ENCODE data around the gene LIMCH1. TPM values are rescaled to one million over a fixed set of nuclear protein-coding genes. Genes with fewer than 3 reads are reported as not detected.

Gene LIMCH1
- total and polyA plus RNA-seq, 8 donors: 4.7 to 37.1 (median 17.4) TPM

DNA sequence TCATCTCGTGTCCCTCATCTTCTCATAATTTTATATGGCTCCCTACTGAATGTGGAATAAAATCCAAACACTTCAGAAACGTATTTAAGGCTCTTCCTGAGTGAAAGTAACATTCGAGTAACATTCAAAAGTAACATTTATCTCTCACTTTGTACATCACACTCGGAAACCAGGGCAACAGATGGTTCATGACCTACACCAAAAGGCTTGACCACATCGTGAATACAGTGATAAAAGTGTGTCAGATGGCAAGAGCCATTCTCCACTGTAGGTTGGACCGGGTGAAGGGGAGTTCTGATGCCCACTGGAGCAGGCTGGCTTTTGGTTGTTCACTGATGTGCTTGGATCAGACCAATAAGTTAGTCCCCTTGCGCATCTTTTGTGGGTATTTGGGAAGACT lies 5.6 kb upstream of the LIMCH1 start:
- no peaks in the 10 kb centered on the region for H3K9me3 ChIP-seq
- H3K27me3 ChIP-seq: no peaks in the 10 kb centered on the region
- WGBS, 5 donors: 81 to 90% (median 83%) methylated on average over 7 of the region's 7 CpGs
- no peak for DNase-seq
- H3K27ac ChIP-seq: no peak overlapping the region
- TF ChIP-seq POLR2AphosphoS5 (IDR thresholded peaks at IDR 0.05): no peak
- no peaks in the 10 kb centered on the region for H3K36me3 ChIP-seq
- no peak overlapping the region for H3K4me3 ChIP-seq
- intact Hi-C loops (cut with DNase I; ENCODE audit: low total_unique reads): no loop called here
- peaks cover 0 to 14% (median 6%) of the 10 kb centered on the region in 4 donors for H3K4me1 ChIP-seq

DNA sequence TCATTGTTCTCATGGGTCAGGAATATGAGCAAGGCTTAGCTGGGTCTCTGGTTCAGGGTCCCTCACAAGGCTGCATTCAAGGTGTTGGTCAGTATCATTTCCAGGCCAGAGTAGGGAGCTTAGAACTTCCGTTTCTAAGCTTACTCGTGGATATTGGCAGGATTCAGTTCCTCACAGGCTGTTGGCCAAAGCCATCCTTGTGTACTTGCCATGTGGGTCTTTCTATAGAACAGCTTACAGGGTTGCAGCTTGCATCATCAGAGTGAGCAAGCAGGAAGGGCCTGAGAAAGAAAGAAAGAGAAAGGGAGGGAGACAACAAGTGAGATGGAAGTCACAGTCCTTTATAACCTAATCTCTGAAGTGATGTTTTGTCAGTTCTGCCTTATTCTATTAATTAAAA lies 5.1 kb upstream of the LIMCH1 start:
- Histone ChIP-seq H3K4me1 (peaks cover 0 to 14% (median 6%) of the 10 kb centered on the region in 4 donors), H3K9me3 (no peaks in the 10 kb centered on the region), H3K4me3 (no peak overlapping the region), H3K36me3 (no peaks in the 10 kb centered on the region), H3K27me3 (no peaks in the 10 kb centered on the region), H3K27ac (no peak overlapping the region)
- no peak for DNase-seq
- intact Hi-C loops (cut with DNase I; ENCODE audit: low total_unique reads): no loop called here
- no peak for TF ChIP-seq POLR2AphosphoS5 (IDR thresholded peaks at IDR 0.05)
- TF ChIP-seq, protein P1, sequence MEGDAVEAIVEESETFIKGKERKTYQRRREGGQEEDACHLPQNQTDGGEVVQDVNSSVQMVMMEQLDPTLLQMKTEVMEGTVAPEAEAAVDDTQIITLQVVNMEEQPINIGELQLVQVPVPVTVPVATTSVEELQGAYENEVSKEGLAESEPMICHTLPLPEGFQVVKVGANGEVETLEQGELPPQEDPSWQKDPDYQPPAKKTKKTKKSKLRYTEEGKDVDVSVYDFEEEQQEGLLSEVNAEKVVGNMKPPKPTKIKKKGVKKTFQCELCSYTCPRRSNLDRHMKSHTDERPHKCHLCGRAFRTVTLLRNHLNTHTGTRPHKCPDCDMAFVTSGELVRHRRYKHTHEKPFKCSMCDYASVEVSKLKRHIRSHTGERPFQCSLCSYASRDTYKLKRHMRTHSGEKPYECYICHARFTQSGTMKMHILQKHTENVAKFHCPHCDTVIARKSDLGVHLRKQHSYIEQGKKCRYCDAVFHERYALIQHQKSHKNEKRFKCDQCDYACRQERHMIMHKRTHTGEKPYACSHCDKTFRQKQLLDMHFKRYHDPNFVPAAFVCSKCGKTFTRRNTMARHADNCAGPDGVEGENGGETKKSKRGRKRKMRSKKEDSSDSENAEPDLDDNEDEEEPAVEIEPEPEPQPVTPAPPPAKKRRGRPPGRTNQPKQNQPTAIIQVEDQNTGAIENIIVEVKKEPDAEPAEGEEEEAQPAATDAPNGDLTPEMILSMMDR (IDR thresholded peaks at IDR 0.05): no peak
- TF ChIP-seq EP300 (IDR thresholded peaks at IDR 0.05): no peak
- TF ChIP-seq POLR2A (IDR thresholded peaks at IDR 0.05): no peak
- WGBS, 5 donors: 39 to 72% (median 46%) methylated on average over 2 of the region's 2 CpGs

GRCh38 chr4:41533680-41534079 lies 4.3 kb upstream of the LIMCH1 start:
- H3K9me3 ChIP-seq: no peaks in the 10 kb centered on the region
- DNase-seq: peak in 1 of 2 donors; percentile 27
- TF ChIP-seq POLR2AphosphoS5 (IDR thresholded peaks at IDR 0.05) (no peak), POLR2A (IDR thresholded peaks at IDR 0.05) (no peak)
- H3K27ac ChIP-seq: no peak overlapping the region
- no peak overlapping the region for H3K4me3 ChIP-seq
- H3K27me3 ChIP-seq: no peaks in the 10 kb centered on the region
- intact Hi-C loops (cut with DNase I; ENCODE audit: low total_unique reads): no loop called here
- H3K4me1 ChIP-seq: peaks cover 0 to 14% (median 8%) of the 10 kb centered on the region in 4 donors
- WGBS, 5 donors: 40 to 72% (median 62%) methylated on average over 3 of the region's 3 CpGs
- H3K36me3 ChIP-seq: no peaks in the 10 kb centered on the region

- Histone ChIP-seq H3K4me1 (peaks cover 0 to 16% (median 10%) of the 10 kb centered on the region in 4 donors), H3K27ac (no peak overlapping the region), H3K9me3 (no peaks in the 10 kb centered on the region), H3K4me3 (no peak overlapping the region), H3K36me3 (no peaks in the 10 kb centered on the region), H3K27me3 (no peaks in the 10 kb centered on the region)
- no peak for DNase-seq
- TF ChIP-seq POLR2A (IDR thresholded peaks at IDR 0.05) (no peak), POLR2AphosphoS5 (IDR thresholded peaks at IDR 0.05) (no peak), EP300 (IDR thresholded peaks at IDR 0.05) (no peak)
- TF ChIP-seq, protein P1 (IDR thresholded peaks at IDR 0.05): no peak
- intact Hi-C loops (cut with DNase I; ENCODE audit: low total_unique reads): no loop called here
These were observed 3.6 kb upstream of the LIMCH1 start for GRCh38 chr4:41534404-41534803.

DNA sequence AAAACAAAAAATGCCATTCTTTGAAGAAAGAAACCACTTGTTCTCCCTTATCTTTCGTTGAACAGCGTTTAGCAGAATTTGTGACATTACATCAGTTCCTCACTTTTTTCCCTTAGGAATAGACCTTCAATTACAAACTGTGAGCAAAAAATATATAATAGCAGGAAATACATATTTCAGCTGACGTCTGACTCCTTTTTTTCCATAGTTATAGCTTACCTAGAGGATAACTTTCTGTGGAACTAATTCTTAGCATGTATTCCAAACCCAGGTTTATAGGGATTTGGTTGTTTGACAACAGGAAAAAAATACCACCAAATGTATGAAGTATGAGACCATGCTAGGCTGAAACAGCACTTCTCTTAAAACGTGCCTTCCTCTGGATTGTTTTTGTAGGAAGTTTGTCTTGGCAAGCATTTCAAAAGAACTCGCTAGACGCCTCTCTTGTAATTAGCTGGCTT lies 2.0 kb upstream of the LIMCH1 start:
- Histone ChIP-seq H3K4me3 (no peak overlapping the region), H3K9me3 (no peaks in the 10 kb centered on the region), H3K27me3 (no peaks in the 10 kb centered on the region), H3K36me3 (no peaks in the 10 kb centered on the region), H3K27ac (peak overlapping the region in 1 of 5 donors; percentile 42), H3K4me1 (peaks cover 0 to 17% (median 10%) of the 10 kb centered on the region in 4 donors)
- 17 to 28% (median 20%) methylated on average over 6 of the region's 6 CpGs for WGBS, 5 donors
- peak in 1 of 2 donors; percentile 36 for DNase-seq
- TF ChIP-seq POLR2AphosphoS5 (IDR thresholded peaks at IDR 0.05) (no peak), POLR2A (IDR thresholded peaks at IDR 0.05) (no peak)
- TF ChIP-seq, protein P1 (IDR thresholded peaks at IDR 0.05): no peak
- intact Hi-C loops (cut with DNase I; ENCODE audit: low total_unique reads): no loop called here
